ENCODE data around the gene CCDC27. TPM values are rescaled to one million over a fixed set of nuclear protein-coding genes. Genes with fewer than 3 reads are reported as not detected.
"Not testable (repeated sequence)": the region's sequence is repeated elsewhere in the genome, so short reads cannot be mapped to it uniquely, and the experiment has no call there.

Gene CCDC27
- polyA plus RNA-seq, 4 donors, result 0.06 to 0.27 TPM; not detected in 2

- H3K27me3 ChIP-seq (ENCODE audit: control insufficient read depth in 3 of 3, insufficient read depth in 3 of 3, low read length in 3 of 3), result no peaks in the 10 kb centered on the region
- H3K36me3 ChIP-seq (ENCODE audit: control insufficient read depth in 3 of 3, insufficient read depth in 2 of 3, low read depth in 1 of 3, low read length in 3 of 3), result peaks cover 0 to 39% (median 0%) of the 10 kb centered on the region in 3 donors
- no peak overlapping the region for H3K27ac ChIP-seq (ENCODE audit: low read depth in 1 of 3, low read length in 2 of 3)
- H3K4me3 ChIP-seq (ENCODE audit: low read depth in 1 of 3, low read length in 3 of 3), result no peak overlapping the region
- FAIRE-seq, result no peak
- peaks cover 0 to 6% (median 3%) of the 10 kb centered on the region in 3 donors for H3K4me1 ChIP-seq (ENCODE audit: control insufficient read depth in 3 of 3, insufficient read depth in 2 of 3, low read depth in 1 of 3, low read length in 2 of 3)
- no peak for DNase-seq
- H3K9me3 ChIP-seq (ENCODE audit: control insufficient read depth in 2 of 2, insufficient read depth in 1 of 2, low read depth in 1 of 2, low read length in 1 of 2), result no peaks in the 10 kb centered on the region
- WGBS, 3 donors, result 95 to 96% (median 95%) methylated on average over 10 of the region's 10 CpGs
These were observed 7.6 kb upstream of the CCDC27 start for GRCh38 chr1:3744646-3745045.

DNA sequence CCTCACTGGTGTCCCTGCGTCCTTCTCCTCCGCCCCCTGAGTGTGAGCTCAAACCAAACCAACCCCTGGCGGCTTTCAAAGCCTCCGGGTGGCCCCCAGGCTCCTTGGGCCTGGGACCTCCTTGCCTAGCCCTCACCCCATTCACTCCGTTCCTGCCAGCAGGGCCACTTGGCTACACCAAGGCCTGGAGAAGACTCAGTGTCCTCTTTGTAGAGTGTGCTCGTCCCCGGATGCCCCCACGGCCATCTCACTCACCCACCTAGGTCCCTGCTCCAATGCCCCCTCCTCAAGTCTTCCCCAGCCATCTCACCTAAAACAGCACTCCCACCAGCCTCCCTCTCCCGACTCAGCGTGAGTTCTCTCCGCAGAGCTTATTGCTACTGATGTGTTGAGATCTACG is 7.2 kb upstream of the CCDC27 start:
- 94 to 97% (median 96%) methylated on average over 11 to 12 of the region's 12 CpGs for WGBS, 3 donors
- Histone ChIP-seq H3K9me3 (ENCODE audit: control insufficient read depth in 2 of 2, insufficient read depth in 1 of 2, low read depth in 1 of 2, low read length in 1 of 2) (no peaks in the 10 kb centered on the region), H3K27me3 (ENCODE audit: control insufficient read depth in 3 of 3, insufficient read depth in 3 of 3, low read length in 3 of 3) (no peaks in the 10 kb centered on the region), H3K27ac (ENCODE audit: low read depth in 1 of 3, low read length in 2 of 3) (no peak overlapping the region), H3K36me3 (ENCODE audit: control insufficient read depth in 3 of 3, insufficient read depth in 2 of 3, low read depth in 1 of 3, low read length in 3 of 3) (peaks cover 0 to 35% (median 0%) of the 10 kb centered on the region in 3 donors), H3K4me3 (ENCODE audit: low read depth in 1 of 3, low read length in 3 of 3) (no peak overlapping the region), H3K4me1 (ENCODE audit: control insufficient read depth in 3 of 3, insufficient read depth in 2 of 3, low read depth in 1 of 3, low read length in 2 of 3) (peaks cover 0 to 6% (median 3%) of the 10 kb centered on the region in 3 donors)
- DNase-seq, result no peak
- FAIRE-seq, result no peak

DNA sequence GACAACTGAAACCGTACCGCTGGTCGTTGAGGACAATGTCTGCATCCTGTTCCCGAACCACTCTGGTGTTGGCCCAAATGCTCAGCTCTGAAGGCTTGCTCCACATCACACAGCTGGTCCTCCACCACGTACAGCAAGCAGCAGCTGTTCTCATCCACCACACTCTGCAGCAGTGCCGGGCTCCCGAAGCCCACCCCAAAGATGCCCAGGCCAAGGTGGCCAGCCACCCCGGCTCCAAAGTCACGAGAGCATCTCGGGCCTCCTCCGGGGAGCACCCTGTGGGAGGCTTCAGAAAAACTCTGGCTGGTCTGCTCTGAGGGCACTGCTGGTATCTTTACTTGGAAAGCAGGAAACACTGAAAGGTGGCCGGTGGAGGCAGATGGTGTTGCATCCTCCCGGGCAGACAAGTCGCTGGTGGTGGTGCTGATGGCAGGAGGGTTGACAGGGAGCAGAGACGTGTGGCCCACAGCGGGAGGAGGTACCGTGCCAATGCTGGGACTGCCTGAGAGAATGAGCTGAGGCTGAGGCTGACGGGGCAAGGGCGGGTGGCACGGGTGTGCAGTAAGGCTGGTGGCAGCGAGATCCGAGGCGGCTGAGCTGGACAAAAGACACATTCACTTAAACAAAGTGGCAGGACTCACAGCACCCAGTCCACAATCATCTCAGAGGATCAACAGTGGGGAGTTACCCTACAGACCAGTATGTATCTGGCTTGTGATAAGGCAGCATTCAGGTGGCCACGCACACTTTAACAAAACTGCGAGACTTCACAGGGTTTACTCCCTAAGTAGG is 6.5 kb upstream of the CCDC27 start:
- H3K27ac ChIP-seq (ENCODE audit: low read depth in 1 of 3, low read length in 2 of 3), result no peak overlapping the region
- H3K4me3 ChIP-seq (ENCODE audit: low read depth in 1 of 3, low read length in 3 of 3), result peak overlapping the region in 1 of 3 donors; percentile 49
- peaks cover 0 to 5% (median 0%) of the 10 kb centered on the region in 3 donors for H3K27me3 ChIP-seq (ENCODE audit: control insufficient read depth in 3 of 3, insufficient read depth in 3 of 3, low read length in 3 of 3)
- FAIRE-seq (no peak), DNase-seq (peak in 1 of 2 donors; percentile 9)
- 79 to 85% (median 83%) methylated on average over 25 of the region's 25 CpGs for WGBS, 3 donors
- H3K9me3 ChIP-seq (ENCODE audit: control insufficient read depth in 2 of 2, insufficient read depth in 1 of 2, low read depth in 1 of 2, low read length in 1 of 2), result no peaks in the 10 kb centered on the region
- H3K36me3 ChIP-seq (ENCODE audit: control insufficient read depth in 3 of 3, insufficient read depth in 2 of 3, low read depth in 1 of 3, low read length in 3 of 3), result peaks cover 0 to 29% (median 0%) of the 10 kb centered on the region in 3 donors
- H3K4me1 ChIP-seq (ENCODE audit: control insufficient read depth in 3 of 3, insufficient read depth in 2 of 3, low read depth in 1 of 3, low read length in 2 of 3), result peaks cover 0 to 6% (median 3%) of the 10 kb centered on the region in 3 donors

GRCh38 chr1:3746389-3746829 is 5.8 kb upstream of the CCDC27 start:
- Histone ChIP-seq H3K4me3 (ENCODE audit: low read depth in 1 of 3, low read length in 3 of 3) (peak overlapping the region; percentile 49 to 69 (median 62)), H3K27me3 (ENCODE audit: control insufficient read depth in 3 of 3, insufficient read depth in 3 of 3, low read length in 3 of 3) (peaks cover 0 to 9% (median 0%) of the 10 kb centered on the region in 3 donors), H3K36me3 (ENCODE audit: control insufficient read depth in 3 of 3, insufficient read depth in 2 of 3, low read depth in 1 of 3, low read length in 3 of 3) (peaks cover 0 to 25% (median 0%) of the 10 kb centered on the region in 3 donors), H3K9me3 (ENCODE audit: control insufficient read depth in 2 of 2, insufficient read depth in 1 of 2, low read depth in 1 of 2, low read length in 1 of 2) (no peaks in the 10 kb centered on the region), H3K27ac (ENCODE audit: low read depth in 1 of 3, low read length in 2 of 3) (peak overlapping the region in 1 of 3 donors; percentile 60), H3K4me1 (ENCODE audit: control insufficient read depth in 3 of 3, insufficient read depth in 2 of 3, low read depth in 1 of 3, low read length in 2 of 3) (peaks cover 0 to 6% (median 3%) of the 10 kb centered on the region in 3 donors)
- 25 to 52% (median 50%) methylated on average over 35 of the region's 35 CpGs for WGBS, 3 donors
- DNase-seq (peak in 1 of 2 donors; percentile 41), FAIRE-seq (no peak)

- Histone ChIP-seq H3K4me3 (ENCODE audit: low read depth in 1 of 3, low read length in 3 of 3) (peak overlapping the region; percentile 49 to 69 (median 62)), H3K9me3 (ENCODE audit: control insufficient read depth in 2 of 2, insufficient read depth in 1 of 2, low read depth in 1 of 2, low read length in 1 of 2) (no peaks in the 10 kb centered on the region), H3K27ac (ENCODE audit: low read depth in 1 of 3, low read length in 2 of 3) (peak overlapping the region in 1 of 3 donors; percentile 60), H3K27me3 (ENCODE audit: control insufficient read depth in 3 of 3, insufficient read depth in 3 of 3, low read length in 3 of 3) (peaks cover 0 to 9% (median 0%) of the 10 kb centered on the region in 3 donors), H3K36me3 (ENCODE audit: control insufficient read depth in 3 of 3, insufficient read depth in 2 of 3, low read depth in 1 of 3, low read length in 3 of 3) (peaks cover 0 to 20% (median 0%) of the 10 kb centered on the region in 3 donors), H3K4me1 (ENCODE audit: control insufficient read depth in 3 of 3, insufficient read depth in 2 of 3, low read depth in 1 of 3, low read length in 2 of 3) (peaks cover 0 to 6% (median 3%) of the 10 kb centered on the region in 3 donors)
- 2 to 18% (median 9%) methylated on average over 49 to 73 of the region's 73 CpGs for WGBS, 3 donors
- DNase-seq (peak; percentile 82 to 94), FAIRE-seq (no peak)
These were observed 5.3 kb upstream of the CCDC27 start for GRCh38 chr1:3746830-3747521.

- Histone ChIP-seq H3K36me3 (ENCODE audit: control insufficient read depth in 3 of 3, insufficient read depth in 2 of 3, low read depth in 1 of 3, low read length in 3 of 3) (peaks cover 0 to 15% (median 0%) of the 10 kb centered on the region in 3 donors), H3K9me3 (ENCODE audit: control insufficient read depth in 2 of 2, insufficient read depth in 1 of 2, low read depth in 1 of 2, low read length in 1 of 2) (no peaks in the 10 kb centered on the region), H3K27ac (ENCODE audit: low read depth in 1 of 3, low read length in 2 of 3) (no peak overlapping the region), H3K4me3 (ENCODE audit: low read depth in 1 of 3, low read length in 3 of 3) (peak overlapping the region; percentile 49 to 69 (median 62)), H3K27me3 (ENCODE audit: control insufficient read depth in 3 of 3, insufficient read depth in 3 of 3, low read length in 3 of 3) (peaks cover 0 to 9% (median 0%) of the 10 kb centered on the region in 3 donors), H3K4me1 (ENCODE audit: control insufficient read depth in 3 of 3, insufficient read depth in 2 of 3, low read depth in 1 of 3, low read length in 2 of 3) (peaks cover 0 to 6% (median 3%) of the 10 kb centered on the region in 3 donors)
- FAIRE-seq (no peak), DNase-seq (no peak)
- 10 to 35% (median 20%) methylated on average over 6 of the region's 6 CpGs for WGBS, 3 donors
These were observed 4.8 kb upstream of the CCDC27 start for GRCh38 chr1:3747522-3747848.

DNA sequence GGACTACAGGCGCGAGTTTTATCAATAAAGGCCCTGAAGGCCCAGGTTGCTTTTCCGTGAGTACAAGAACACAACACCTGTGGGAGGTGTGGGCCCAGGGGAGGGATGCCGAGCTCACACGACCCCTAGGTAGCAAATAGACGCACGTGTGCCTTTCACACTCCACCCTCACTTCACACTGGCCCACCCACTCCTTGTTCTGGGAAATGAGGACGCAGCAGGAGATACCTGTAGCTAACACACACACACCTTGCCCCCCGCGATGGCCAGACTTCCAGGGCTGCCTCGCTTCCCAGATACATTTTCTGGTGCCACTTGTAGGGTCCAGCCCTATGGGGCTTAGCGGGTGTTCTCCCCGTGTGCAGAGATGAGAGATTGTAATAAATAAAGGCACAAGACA is 4.3 kb upstream of the CCDC27 start:
- Histone ChIP-seq H3K36me3 (ENCODE audit: control insufficient read depth in 3 of 3, insufficient read depth in 2 of 3, low read depth in 1 of 3, low read length in 3 of 3) (peaks cover 0 to 10% (median 0%) of the 10 kb centered on the region in 3 donors), H3K4me1 (ENCODE audit: control insufficient read depth in 3 of 3, insufficient read depth in 2 of 3, low read depth in 1 of 3, low read length in 2 of 3) (peaks cover 0 to 6% (median 3%) of the 10 kb centered on the region in 3 donors), H3K27me3 (ENCODE audit: control insufficient read depth in 3 of 3, insufficient read depth in 3 of 3, low read length in 3 of 3) (peaks cover 0 to 11% (median 0%) of the 10 kb centered on the region in 3 donors), H3K4me3 (ENCODE audit: low read depth in 1 of 3, low read length in 3 of 3) (peak overlapping the region in 1 of 3 donors; percentile 49), H3K9me3 (ENCODE audit: control insufficient read depth in 2 of 2, insufficient read depth in 1 of 2, low read depth in 1 of 2, low read length in 1 of 2) (no peaks in the 10 kb centered on the region), H3K27ac (ENCODE audit: low read depth in 1 of 3, low read length in 2 of 3) (no peak overlapping the region)
- 43 to 73% (median 52%) methylated on average over 13 of the region's 13 CpGs for WGBS, 3 donors
- FAIRE-seq, result no peak
- DNase-seq, result no peak

DNA sequence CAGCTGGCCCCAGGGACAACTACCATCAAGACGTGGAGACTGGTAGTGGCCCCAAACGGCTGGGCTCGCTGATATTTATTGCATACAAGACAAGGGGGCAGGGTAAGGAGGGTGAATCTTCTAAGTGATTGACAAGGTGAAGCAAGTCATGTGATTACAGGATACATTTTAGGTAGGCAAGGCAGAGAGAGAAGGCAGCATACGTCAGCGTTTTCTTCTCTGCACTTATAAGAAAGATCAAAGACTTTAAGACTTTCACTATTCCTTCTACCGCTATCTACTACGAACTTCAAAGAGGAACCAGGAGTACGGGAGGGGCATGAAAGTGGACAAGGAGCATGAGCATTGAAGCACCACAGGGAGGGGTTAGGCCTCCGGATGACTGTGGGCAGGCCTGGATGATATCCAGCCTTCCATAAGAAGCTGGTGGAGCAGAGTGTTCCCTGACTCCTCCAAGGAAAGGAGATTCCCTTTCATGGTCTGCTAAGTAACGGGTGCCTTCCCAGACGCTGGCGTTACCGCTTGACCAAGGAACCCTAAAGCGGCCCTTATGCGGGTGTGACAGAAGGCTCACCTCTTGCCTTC is 3.8 kb upstream of the CCDC27 start:
- H3K27ac ChIP-seq (ENCODE audit: low read depth in 1 of 3, low read length in 2 of 3); DNase-seq; H3K4me1 ChIP-seq (ENCODE audit: control insufficient read depth in 3 of 3, insufficient read depth in 2 of 3, low read depth in 1 of 3, low read length in 2 of 3); H3K9me3 ChIP-seq (ENCODE audit: control insufficient read depth in 2 of 2, insufficient read depth in 1 of 2, low read depth in 1 of 2, low read length in 1 of 2); FAIRE-seq; H3K36me3 ChIP-seq (ENCODE audit: control insufficient read depth in 3 of 3, insufficient read depth in 2 of 3, low read depth in 1 of 3, low read length in 3 of 3); H3K4me3 ChIP-seq (ENCODE audit: low read depth in 1 of 3, low read length in 3 of 3): not testable (repeated sequence)
- WGBS, 3 donors, result 39 to 69% (median 46%) methylated on average over 15 of the region's 15 CpGs
- peaks cover 0 to 12% (median 0%) of the 10 kb centered on the region in 3 donors for H3K27me3 ChIP-seq (ENCODE audit: control insufficient read depth in 3 of 3, insufficient read depth in 3 of 3, low read length in 3 of 3)
